H54 (cell line): ENCODE results near the gene ATP6V0A4.
"Not testable (repeated sequence)": the region's sequence is repeated elsewhere in the genome, so short reads cannot be mapped to it uniquely, and the experiment has no call there.

Experiments
- DNase-seq: peaks from one replicate; pipeline ENCODE4 v3.0.0; 2011; ENCODE audit warnings: low spot score, mixed read lengths; ENCODE audit not compliant: insufficient read length
- FAIRE-seq: peaks from 3 replicates; lab custom pipeline; 2011; peaks lifted over from hg19 to GRCh38; lab: Jason Lieb, UNC
- POLR2A ChIP-seq: IDR thresholded peaks from 2 replicates; pipeline ENCODE4 v1.6.1; 2011; ENCODE audit warnings: low read depth, mild to moderate bottlenecking, low read length

Gene ATP6V0A4

GRCh38 chr7:138727336-138728099 is 70.5 kb downstream of the ATP6V0A4 start:
- TF ChIP-seq POLR2A, result no peak
- DNase-seq (no peak), FAIRE-seq (no peak)

DNA sequence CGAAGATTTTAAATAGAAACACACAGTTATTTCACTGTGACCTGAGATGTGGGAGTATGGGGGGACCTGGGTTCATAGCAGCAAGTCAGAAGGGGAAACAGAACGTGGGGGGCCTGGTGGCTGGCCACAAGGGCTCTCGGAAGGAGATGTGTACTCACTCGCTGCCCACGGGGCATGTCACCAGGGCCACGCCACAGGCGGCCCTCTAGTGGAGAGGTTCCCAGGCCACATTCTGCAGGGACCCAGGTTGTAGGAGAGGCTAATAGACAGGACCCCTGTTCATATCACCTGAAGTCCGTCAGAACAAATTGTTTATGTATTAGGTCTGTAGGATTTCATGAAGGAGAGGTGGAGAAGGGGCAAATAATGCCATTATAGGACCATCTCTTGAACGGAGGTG is 71.7 kb downstream of the ATP6V0A4 start:
- FAIRE-seq (no peak), DNase-seq (no peak)
- TF ChIP-seq POLR2A, result no peak

GRCh38 chr7:138720286-138720685 is 77.7 kb downstream of the ATP6V0A4 start:
- DNase-seq (no peak), FAIRE-seq (no peak)
- no peak for TF ChIP-seq POLR2A

GRCh38 chr7:138716889-138717288 is 81.1 kb downstream of the ATP6V0A4 start:
- no peak for FAIRE-seq
- TF ChIP-seq POLR2A, result no peak
- no peak for DNase-seq

- DNase-seq (no peak), FAIRE-seq (no peak)
These were observed 84.8 kb downstream of the ATP6V0A4 start for GRCh38 chr7:138713191-138713590.

GRCh38 chr7:138712652-138713051 is 85.3 kb downstream of the ATP6V0A4 start:
- FAIRE-seq (no peak), DNase-seq (no peak)
- TF ChIP-seq POLR2A, result no peak

More at GRCh38 chr7:138713191-138713590, 84.8 kb downstream of the ATP6V0A4 start:
- TF ChIP-seq POLR2A, result no peak

DNA sequence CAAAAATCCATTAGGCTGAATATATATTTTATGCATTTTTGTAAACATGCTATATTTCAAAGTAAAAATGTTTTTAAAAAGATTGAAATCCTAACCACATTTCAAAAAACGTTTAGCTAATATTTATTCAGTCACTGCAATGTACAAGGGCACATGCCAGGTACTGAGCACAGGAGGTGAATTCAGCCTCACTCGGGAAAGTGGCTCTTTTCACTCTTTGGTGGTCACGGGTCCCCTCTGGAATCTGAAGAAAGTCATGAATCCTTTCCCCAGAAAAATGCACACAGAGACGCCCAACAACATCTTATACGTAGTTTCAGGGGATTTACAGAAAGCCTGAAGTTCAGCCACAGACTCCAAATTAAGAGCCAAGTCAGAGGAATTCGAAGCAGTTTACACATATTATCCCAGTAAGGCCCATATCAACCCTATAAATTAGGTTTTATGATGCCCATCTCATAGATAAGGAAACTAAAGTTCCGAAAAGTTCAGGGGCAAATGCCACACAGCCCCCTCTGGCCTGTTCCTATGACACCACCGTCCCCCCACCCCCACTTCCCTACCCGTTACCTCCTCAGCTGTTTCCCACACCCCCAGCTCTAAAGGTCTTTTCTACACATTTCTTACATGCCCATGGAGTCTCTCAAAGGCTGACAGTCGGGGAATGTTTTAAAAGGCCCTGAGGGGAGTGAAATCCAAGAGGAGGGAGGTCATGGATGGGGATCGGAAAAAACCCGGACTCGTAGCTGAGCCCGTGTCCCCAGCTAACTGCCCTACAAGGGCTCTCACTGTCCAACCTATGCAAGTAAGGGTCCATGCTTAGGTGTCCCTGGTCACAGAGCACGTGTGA is 87.2 kb downstream of the ATP6V0A4 start:
- FAIRE-seq, result no peak
- TF ChIP-seq POLR2A, result no peak
- DNase-seq, result no peak

- no peak for TF ChIP-seq POLR2A
- FAIRE-seq, result no peak
- no peak for DNase-seq
These were observed 92.8 kb downstream of the ATP6V0A4 start for GRCh38 chr7:138705167-138705566.

- FAIRE-seq, result no peak
- DNase-seq, result no peak
- TF ChIP-seq POLR2A, result no peak
These were observed 96.5 kb downstream of the ATP6V0A4 start for GRCh38 chr7:138701537-138701923.

GRCh38 chr7:138700857-138701536 is 97.0 kb downstream of the ATP6V0A4 start, which contains the start of gene SVOPL:
Gene SVOPL (minus strand): TSS chr7:138701362. CDS start chr7:138679045, 22,317 bp downstream.
- FAIRE-seq, result no peak
- TF ChIP-seq POLR2A, result no peak
- no peak for DNase-seq

DNA sequence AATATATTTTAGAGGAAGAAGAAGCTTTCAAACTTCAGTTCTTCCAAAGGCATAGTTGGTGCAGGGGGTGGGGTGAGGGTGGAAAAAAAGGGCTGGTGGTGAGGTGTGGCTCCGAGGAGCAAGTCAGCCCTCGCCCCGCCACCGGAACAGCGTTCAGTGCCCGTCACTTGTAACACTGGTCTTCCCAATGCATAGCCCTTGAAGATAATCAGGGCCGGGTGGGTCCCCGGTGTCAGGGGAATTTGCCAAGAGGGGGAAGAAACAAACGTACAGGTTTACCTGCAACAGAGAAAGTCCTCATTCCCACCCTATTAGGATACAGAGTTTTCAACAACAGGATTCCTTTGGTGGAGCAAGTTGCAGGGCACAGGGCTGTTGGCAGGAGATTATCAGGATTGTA is 98.3 kb downstream of the ATP6V0A4 start:
- no peak for FAIRE-seq
- DNase-seq, result no peak
- no peak for TF ChIP-seq POLR2A

GRCh38 chr7:138698281-138698680 is 99.7 kb downstream of the ATP6V0A4 start:
- FAIRE-seq (no peak), DNase-seq (no peak)

GRCh38 chr7:138697535-138698182 is 100.3 kb downstream of the ATP6V0A4 start:
- DNase-seq, result no peak
- no peak for FAIRE-seq
- TF ChIP-seq POLR2A, result no peak

More at GRCh38 chr7:138698281-138698680, 99.7 kb downstream of the ATP6V0A4 start:
- no peak for TF ChIP-seq POLR2A

GRCh38 chr7:138695776-138696175 is 102.2 kb downstream of the ATP6V0A4 start:
- DNase-seq, FAIRE-seq: not testable (repeated sequence)
